GM12878 (cell line): ENCODE measurements around the gene ADGRL2. TPM values are rescaled to one million over a fixed set of nuclear protein-coding genes. Genes with fewer than 3 reads are reported as not detected.

Experiments used
- ATAC-seq: fragments of 200-7000 bp; cut with Tn5 transposase; 3 replicates; pipeline ENCODE4 v1.9.1; 2020; ENCODE audit warnings: mild to moderate bottlenecking, moderate library complexity
- BruUV-seq: library from RNA; stranded (reverse); fragments of 400-500 nt; replicated peaks from 2 replicates; lab custom pipeline; 2021; lab: Mats Ljungman, UMichigan
- CTCF ChIA-PET: fragments of 300-600 bp; sonication (Branson Sonifier 250); formaldehyde crosslinking; extraction: SDS; loops from one replicate; lab custom pipeline; 2021; ENCODE audit warnings: inconsistent platforms; lab: Yijun Ruan, JAX
- POLR2A ChIA-PET: fragments of 350-600 bp; formaldehyde crosslinking; extraction: SDS; loops from one replicate; lab custom pipeline; 2021; ENCODE audit warnings: inconsistent platforms; lab: Charles Lee
- RAD21 ChIA-PET: fragments of 300-600 bp; sonication (Branson Sonifier 250); formaldehyde crosslinking; loops from one replicate; lab custom pipeline; 2023; ENCODE audit warnings: antibody characterized with exemption; ENCODE audit not compliant: unreplicated experiment; lab: Charles Lee
- SMC1A ChIA-PET: fragments of 300-600 bp; sonication (Branson Sonifier 250); formaldehyde crosslinking; loops from one replicate; lab custom pipeline; 2023; ENCODE audit not compliant: unreplicated experiment, uncharacterized antibody; lab: Charles Lee
- DNase-seq: peaks from one replicate; pipeline ENCODE4 v3.0.0-alpha.2; 2011; ENCODE audit warnings: low read depth, low spot score
- FAIRE-seq: peaks from 3 replicates; lab custom pipeline; 2011; peaks lifted over from hg19 to GRCh38; lab: Jason Lieb, UNC
- H2AFZ ChIP-seq: 2 replicates; pipeline ENCODE4 v1.6.0; 2011; ENCODE audit warnings: low read depth, low read length, control low read depth; ENCODE audit not compliant: control insufficient read depth
- H3K27ac ChIP-seq: 2 replicates; pipeline ENCODE4 v1.5.1; 2011; ENCODE audit warnings: control low read depth; ENCODE audit not compliant: control insufficient read depth, insufficient read depth
- H3K27me3 ChIP-seq, 2 experiments: replicated peaks in 1 of 2; 2 replicates each; pipeline versions ENCODE4 v1.6.0 to v1.6.1; 2011; ENCODE audit warnings: low read length in 1 of 2; ENCODE audit not compliant: control insufficient read depth in 2 of 2, insufficient read depth in 2 of 2
- H3K36me3 ChIP-seq, 2 experiments: 2 replicates each; pipeline ENCODE4 v1.5.1; 2011; ENCODE audit warnings: low read length in 1 of 2; ENCODE audit not compliant: control insufficient read depth in 2 of 2, insufficient read depth in 2 of 2
- H3K4me1 ChIP-seq: 2 replicates; pipeline ENCODE4 v1.6.1; 2011; ENCODE audit warnings: mild to moderate bottlenecking, low read length, moderate library complexity, mixed read lengths; ENCODE audit not compliant: control insufficient read depth, insufficient read depth
- H3K4me2 ChIP-seq: 2 replicates; pipeline ENCODE4 v1.6.0; 2011; ENCODE audit warnings: control low read depth; ENCODE audit not compliant: control insufficient read depth, insufficient read depth
- H3K4me3 ChIP-seq: fragments of 200-600 bp; sonication (generic); 2 replicates; pipeline ENCODE4 v1.5.1; 2016
- H3K79me2 ChIP-seq: 2 replicates; pipeline ENCODE4 v1.6.0; 2011; ENCODE audit warnings: low read length; ENCODE audit not compliant: control insufficient read depth, insufficient read depth
- H3K9ac ChIP-seq: 2 replicates; pipeline ENCODE4 v1.8.0; 2011; ENCODE audit warnings: low read length, control low read depth, mixed read lengths; ENCODE audit not compliant: control insufficient read depth, insufficient read depth
- H3K9me3 ChIP-seq: replicated peaks from 3 replicates; pipeline ENCODE4 v1.5.1; 2011; ENCODE audit warnings: mild to moderate bottlenecking, low read length; ENCODE audit not compliant: control insufficient read depth, insufficient read depth
- H4K20me1 ChIP-seq: 2 replicates; pipeline ENCODE4 v1.6.0; 2011; ENCODE audit not compliant: control insufficient read depth, insufficient read depth
- MEF2A ChIP-seq: IDR thresholded peaks from 2 replicates; pipeline ENCODE4 v1.6.1; 2011; ENCODE audit warnings: low read depth, mild to moderate bottlenecking, low read length, moderate library complexity; ENCODE audit not compliant: insufficient read depth
- SUPT20H ChIP-seq: IDR thresholded peaks from 2 replicates; pipeline ENCODE4 v1.6.1; 2011; ENCODE audit warnings: low read depth, mild to moderate bottlenecking, low read length, moderate library complexity, borderline replicate concordance; ENCODE audit not compliant: control insufficient read depth
- WGBS: methylation state at CpG from one replicate; pipeline ENCODE4 v1.1.6; 2016; ENCODE audit warnings: low lambda C conversion rate; ENCODE audit not compliant: insufficient replicate concordance, insufficient coverage; ENCODE audit errors: missing lambda C conversion rate; 5-methylcytosine and 5-hydroxymethylcytosine counted together
- in situ Hi-C: fragments of 300-500 bp; cut with MboI; formaldehyde crosslinking; loops from 9 replicates; pipeline ENCODE4 v1.14.3; 2018; ENCODE audit warnings: mixed read lengths
- intact Hi-C: fragments of 100-400 bp; cut with micrococcal nuclease; formaldehyde crosslinking; loops from one replicate; pipeline ENCODE4 v1.14.2; 2022; ENCODE audit not compliant: unreplicated experiment
- polyA plus RNA-seq, 11 experiments: library from polyadenylated mRNA; depleted of rRNA in 4 of 11; unstranded in 6 of 11; stranded (reverse) in 5 of 11; fragments of >200 nt; fragmentation: Nextera tagmentation in 4 of 11; fragmentation: Illumina TruSeq in 1 of 11; extraction: Ambion mirVana in 4 of 11; extraction: Trizol in 1 of 11; gene quantifications; 1 replicate in 1 of 11; 2 replicates in 10 of 11; pipeline versions ENCODE4 v1.2.1 to v1.2.3, GENCODE V29; 2011 to 2016; ENCODE audit warnings: inconsistent platforms in 2 of 11, missing spikeins in 2 of 11, low read depth in 1 of 11
- total RNA-seq, 4 experiments: library from RNA; depleted of rRNA in 3 of 4; stranded (reverse); fragments of >200 nt in 3 of 4; fragmentation: Illumina TruSeq in 1 of 4; extraction: Trizol in 1 of 4; gene quantifications; 2 replicates each; pipeline versions ENCODE4 v1.2.1 to v1.2.3, GENCODE V29; 2013 to 2021
- TF ChIP-seq, protein P1 (sequence below), 3 experiments: IDR thresholded peaks in 2 of 3; conservative IDR thresholded peaks in 1 of 3; 2 replicates each; pipeline ENCODE4 v1.5.1; 2011; ENCODE audit warnings: low read depth in 3 of 3, low read length in 3 of 3, mild to moderate bottlenecking in 3 of 3, control low read depth in 2 of 3, moderate library complexity in 2 of 3, inconsistent platforms in 1 of 3, mixed read lengths in 1 of 3; ENCODE audit not compliant: control insufficient read depth in 2 of 3, insufficient read depth in 1 of 3; ENCODE audit errors: extremely low read depth in 1 of 3

Gene ADGRL2
- total and polyA plus RNA-seq, 10 of the 15 experiments (the other 5 are each of a cell fraction or from before 2014, with no cell fraction given), result 0.03 to 13.6 (median 0.21) TPM

DNA sequence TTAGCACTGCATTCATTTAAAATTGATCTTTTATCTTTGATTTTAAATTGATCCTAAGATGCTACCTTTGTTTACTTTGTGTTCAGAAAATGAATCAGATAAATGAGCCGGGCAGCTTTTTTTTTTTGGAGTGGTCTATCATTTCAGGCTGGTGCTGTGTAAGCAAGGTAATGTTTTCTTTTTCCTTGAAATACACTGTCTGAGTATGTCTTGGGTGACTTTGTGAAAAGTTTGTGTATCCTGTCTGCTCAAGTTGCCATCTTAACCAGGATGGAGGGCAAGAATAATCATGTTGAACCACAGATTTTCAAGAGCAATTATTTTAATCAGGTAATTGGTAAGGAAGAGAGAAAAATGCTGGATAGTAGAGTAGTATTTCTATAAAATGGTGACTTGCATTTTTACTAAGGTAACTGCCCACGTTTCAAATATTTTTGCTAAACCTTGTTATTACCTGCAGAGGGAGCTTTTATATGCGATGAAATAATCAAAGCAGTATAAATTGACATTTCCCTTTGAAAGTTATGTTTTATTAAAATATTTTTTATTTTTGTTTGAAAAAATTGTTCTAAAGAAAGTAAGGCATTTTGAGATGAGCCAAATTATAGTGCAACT is 11.1 kb downstream of the ADGRL2 start:
- Histone ChIP-seq H3K9me3 (no peaks in the 10 kb centered on the region), H3K27me3 (no peaks in the 10 kb centered on the region), H2AFZ (no peak overlapping the region), H3K36me3 (no peaks in the 10 kb centered on the region), H3K9ac (no peak overlapping the region), H3K79me2 (no peaks in the 10 kb centered on the region), H4K20me1 (no peaks in the 10 kb centered on the region), H3K4me1 (no peaks in the 10 kb centered on the region), H3K4me2 (no peak overlapping the region), H3K4me3 (no peak overlapping the region), H3K27ac (no peak overlapping the region)
- ChIA-PET POLR2A (no interaction called here), CTCF (interaction anchor here (0.6 to 2.2 kb wide), 9 partner anchors 19 to 943 kb away, joined by 3 to 9 read pairs (median 3); no protein-coding TSS in a partner anchor), SMC1A (interaction anchor here (0.7 to 2.1 kb wide), 6 partner anchors 12 to 793 kb away, joined by 3 to 8 read pairs (median 4); no protein-coding TSS in a partner anchor), RAD21 (interaction anchor here (2.1 kb wide), 1 partner anchor 261 kb away, joined by 8 read pairs; no protein-coding TSS in a partner anchor)
- WGBS, result 12% methylated on average over 3 of the region's 3 CpGs
- ATAC-seq (peak; percentile 48; the same call in 1 of the 3 replicates), FAIRE-seq (no peak), DNase-seq (no peak)
- intact Hi-C loops (no loop called here), in situ Hi-C loops (no loop called here)
- no TSS peak for BruUV-seq
- TF ChIP-seq, protein P1, sequence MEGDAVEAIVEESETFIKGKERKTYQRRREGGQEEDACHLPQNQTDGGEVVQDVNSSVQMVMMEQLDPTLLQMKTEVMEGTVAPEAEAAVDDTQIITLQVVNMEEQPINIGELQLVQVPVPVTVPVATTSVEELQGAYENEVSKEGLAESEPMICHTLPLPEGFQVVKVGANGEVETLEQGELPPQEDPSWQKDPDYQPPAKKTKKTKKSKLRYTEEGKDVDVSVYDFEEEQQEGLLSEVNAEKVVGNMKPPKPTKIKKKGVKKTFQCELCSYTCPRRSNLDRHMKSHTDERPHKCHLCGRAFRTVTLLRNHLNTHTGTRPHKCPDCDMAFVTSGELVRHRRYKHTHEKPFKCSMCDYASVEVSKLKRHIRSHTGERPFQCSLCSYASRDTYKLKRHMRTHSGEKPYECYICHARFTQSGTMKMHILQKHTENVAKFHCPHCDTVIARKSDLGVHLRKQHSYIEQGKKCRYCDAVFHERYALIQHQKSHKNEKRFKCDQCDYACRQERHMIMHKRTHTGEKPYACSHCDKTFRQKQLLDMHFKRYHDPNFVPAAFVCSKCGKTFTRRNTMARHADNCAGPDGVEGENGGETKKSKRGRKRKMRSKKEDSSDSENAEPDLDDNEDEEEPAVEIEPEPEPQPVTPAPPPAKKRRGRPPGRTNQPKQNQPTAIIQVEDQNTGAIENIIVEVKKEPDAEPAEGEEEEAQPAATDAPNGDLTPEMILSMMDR (IDR thresholded peaks at IDR 0.05 in 2 of 3, conservative IDR thresholded peaks at IDR 0.05 in 1 of 3; ENCODE audit: control insufficient read depth in 2 of 3, extremely low read depth in 1 of 3, insufficient read depth in 1 of 3, low read depth in 3 of 3, low read length in 3 of 3), result peak in 1 of 3 experiments; percentile 30; a peak in 1 of 6 replicates
- TF ChIP-seq SUPT20H (no peak), MEF2A (no peak)
